ENCODE measurements around the gene HACD2.
"Not testable (repeated sequence)": the region's sequence is repeated elsewhere in the genome, so short reads cannot be mapped to it uniquely, and the experiment has no call there.

The HACD2 gene

GRCh38 chr3:123611082-123611481, 26.2 kb upstream of the HACD2 start:
- DNase-seq, result no peak

GRCh38 chr3:123610331-123610730, 25.5 kb upstream of the HACD2 start:
- no peak for DNase-seq

GRCh38 chr3:123609063-123609462, 24.2 kb upstream of the HACD2 start:
- DNase-seq, result no peak

GRCh38 chr3:123608263-123608937, 23.5 kb upstream of the HACD2 start:
- no peak for DNase-seq

- DNase-seq, result no peak
Measured at GRCh38 chr3:123606527-123606926, 21.7 kb upstream of the HACD2 start.

- no peak for DNase-seq
Measured at GRCh38 chr3:123605789-123606234, 21.0 kb upstream of the HACD2 start.

- DNase-seq, result not testable (repeated sequence)
Measured at GRCh38 chr3:123603153-123603552, 18.3 kb upstream of the HACD2 start.

GRCh38 chr3:123602325-123602724, 17.5 kb upstream of the HACD2 start:
- DNase-seq, result no peak

- DNase-seq, result not testable (repeated sequence)
Measured at GRCh38 chr3:123600863-123601262, 16.0 kb upstream of the HACD2 start.

- DNase-seq, result no peak
Measured at GRCh38 chr3:123597561-123597960, 12.7 kb upstream of the HACD2 start.

GRCh38 chr3:123595396-123596180, 10.7 kb upstream of the HACD2 start:
- no peak for DNase-seq

GRCh38 chr3:123593381-123593780, 8.5 kb upstream of the HACD2 start:
- no peak for DNase-seq

GRCh38 chr3:123590685-123591450, 6.0 kb upstream of the HACD2 start:
- no peak for DNase-seq

- DNase-seq, result no peak
Measured at GRCh38 chr3:123587401-123587800, 2.5 kb upstream of the HACD2 start.

- no peak for DNase-seq
Measured at GRCh38 chr3:123586968-123587367, 2.1 kb upstream of the HACD2 start.

- DNase-seq, result peak; percentile 27
Measured at GRCh38 chr3:123586131-123586530, 1.3 kb upstream of the HACD2 start.

GRCh38 chr3:123584284-123584987, 417 bp downstream of the HACD2 start:
- no peak for DNase-seq

GRCh38 chr3:123583561-123583960, 1.3 kb downstream of the HACD2 start:
- no peak for DNase-seq

GRCh38 chr3:123582315-123582714, 2.5 kb downstream of the HACD2 start:
- no peak for DNase-seq

GRCh38 chr3:123576122-123576521, 8.7 kb downstream of the HACD2 start:
- no peak for DNase-seq

GRCh38 chr3:123571973-123572365, 12.9 kb downstream of the HACD2 start:
- DNase-seq, result no peak

- DNase-seq, result no peak
Measured at GRCh38 chr3:123571264-123571972, 13.4 kb downstream of the HACD2 start.

Data from activated T-cell treated with anti-CD3 and anti-CD28 coated beads, Interleukin-2, amount 50 U/mL, for 1 hour (primary cell).